ENCODE measurements around the gene TACR2. TPM values are rescaled to one million over a fixed set of nuclear protein-coding genes. Genes with fewer than 3 reads are reported as not detected.

The TACR2 gene
- total RNA-seq, 2 donors from 2014 or later, result 0.66 TPM; not detected in 1

GRCh38 chr10:69445041-69445440, 28.3 kb upstream of the TACR2 start:
- DNase-seq, result no peak
- H3K27me3 ChIP-seq, result no peaks in the 10 kb centered on the region
- no peaks in the 10 kb centered on the region for H3K36me3 ChIP-seq (replicated peaks in 1 of 2; ENCODE audit: insufficient read depth in 1 of 2, low read depth in 2 of 2)
- WGBS, 2 donors, result 75 to 83% methylated on average over 4 of the region's 4 CpGs
- TF ChIP-seq, protein P1, sequence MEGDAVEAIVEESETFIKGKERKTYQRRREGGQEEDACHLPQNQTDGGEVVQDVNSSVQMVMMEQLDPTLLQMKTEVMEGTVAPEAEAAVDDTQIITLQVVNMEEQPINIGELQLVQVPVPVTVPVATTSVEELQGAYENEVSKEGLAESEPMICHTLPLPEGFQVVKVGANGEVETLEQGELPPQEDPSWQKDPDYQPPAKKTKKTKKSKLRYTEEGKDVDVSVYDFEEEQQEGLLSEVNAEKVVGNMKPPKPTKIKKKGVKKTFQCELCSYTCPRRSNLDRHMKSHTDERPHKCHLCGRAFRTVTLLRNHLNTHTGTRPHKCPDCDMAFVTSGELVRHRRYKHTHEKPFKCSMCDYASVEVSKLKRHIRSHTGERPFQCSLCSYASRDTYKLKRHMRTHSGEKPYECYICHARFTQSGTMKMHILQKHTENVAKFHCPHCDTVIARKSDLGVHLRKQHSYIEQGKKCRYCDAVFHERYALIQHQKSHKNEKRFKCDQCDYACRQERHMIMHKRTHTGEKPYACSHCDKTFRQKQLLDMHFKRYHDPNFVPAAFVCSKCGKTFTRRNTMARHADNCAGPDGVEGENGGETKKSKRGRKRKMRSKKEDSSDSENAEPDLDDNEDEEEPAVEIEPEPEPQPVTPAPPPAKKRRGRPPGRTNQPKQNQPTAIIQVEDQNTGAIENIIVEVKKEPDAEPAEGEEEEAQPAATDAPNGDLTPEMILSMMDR (IDR thresholded peaks at IDR 0.05), result no peak
- no peak for TF ChIP-seq POLR2A (IDR thresholded peaks at IDR 0.05)
- no peak overlapping the region for H3K27ac ChIP-seq
- no peak overlapping the region for H3K4me3 ChIP-seq
- peaks cover 18% of the 10 kb centered on the region for H3K4me1 ChIP-seq
- intact Hi-C loops (cut with DNase I), result no loop called here
- no peak for ATAC-seq
- H3K9me3 ChIP-seq, result no peaks in the 10 kb centered on the region

DNA sequence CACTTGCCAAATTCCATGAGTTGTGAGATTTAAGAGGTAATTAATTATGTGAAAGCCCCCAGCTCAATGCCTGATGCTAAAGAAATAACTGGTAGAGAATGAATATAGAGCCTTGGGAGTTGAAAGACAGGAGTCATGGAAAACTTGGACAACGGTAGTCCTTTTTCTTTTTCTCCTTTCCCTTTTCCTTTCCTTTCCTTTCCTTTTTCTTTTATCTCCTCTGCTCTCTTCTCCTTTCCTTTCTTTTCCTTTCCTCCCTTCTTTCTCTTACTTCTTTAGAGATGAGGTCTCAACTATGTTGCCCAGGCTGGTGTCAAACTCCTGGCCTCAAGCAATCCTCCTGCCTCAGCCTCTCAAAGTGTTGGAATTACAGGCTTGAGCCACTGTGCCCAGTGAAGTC, 26.6 kb upstream of the TACR2 start:
- no peaks in the 10 kb centered on the region for H3K36me3 ChIP-seq (replicated peaks in 1 of 2; ENCODE audit: insufficient read depth in 1 of 2, low read depth in 2 of 2)
- no peaks in the 10 kb centered on the region for H3K9me3 ChIP-seq
- no peak overlapping the region for H3K27ac ChIP-seq
- WGBS, 2 donors, result 77 to 85% methylated on average over 1 of the region's 1 CpG
- no peaks in the 10 kb centered on the region for H3K27me3 ChIP-seq
- no peak overlapping the region for H3K4me3 ChIP-seq
- TF ChIP-seq, protein P1 (IDR thresholded peaks at IDR 0.05), result no peak
- TF ChIP-seq POLR2A (IDR thresholded peaks at IDR 0.05), result no peak
- DNase-seq (no peak), ATAC-seq (no peak)
- peaks cover 21% of the 10 kb centered on the region for H3K4me1 ChIP-seq
- intact Hi-C loops (cut with DNase I), result no loop called here

GRCh38 chr10:69439813-69440506, 23.2 kb upstream of the TACR2 start:
- ATAC-seq (peak; percentile 24), DNase-seq (peak in 3 of 4 donors; percentile 44 to 65 (median 56))
- Histone ChIP-seq H3K4me3 (no peak overlapping the region), H3K27ac (peak overlapping the region; percentile 76 to 89 (median 86)), H3K4me1 (peaks cover 16% of the 10 kb centered on the region), H3K27me3 (no peaks in the 10 kb centered on the region), H3K36me3 (replicated peaks in 1 of 2; ENCODE audit: insufficient read depth in 1 of 2, low read depth in 2 of 2) (no peaks in the 10 kb centered on the region), H3K9me3 (no peaks in the 10 kb centered on the region)
- intact Hi-C loops (cut with DNase I), result no loop called here
- TF ChIP-seq POLR2A (IDR thresholded peaks at IDR 0.05), result no peak
- TF ChIP-seq, protein P1 (IDR thresholded peaks at IDR 0.05), result no peak
- WGBS, 2 donors, result 31 to 45% methylated on average over 5 of the region's 5 CpGs

- no peaks in the 10 kb centered on the region for H3K9me3 ChIP-seq
- ATAC-seq, result peak; percentile 66
- peak overlapping the region; percentile 76 to 89 (median 86) for H3K27ac ChIP-seq
- no peaks in the 10 kb centered on the region for H3K36me3 ChIP-seq (replicated peaks in 1 of 2; ENCODE audit: insufficient read depth in 1 of 2, low read depth in 2 of 2)
- DNase-seq, result peak; percentile 32 to 57 (median 54)
- no peak overlapping the region for H3K4me3 ChIP-seq
- no peaks in the 10 kb centered on the region for H3K27me3 ChIP-seq
- 39 to 41% methylated on average over 4 to 5 of the region's 5 CpGs for WGBS, 2 donors
- TF ChIP-seq, protein P1 (IDR thresholded peaks at IDR 0.05), result no peak
- H3K4me1 ChIP-seq, result peaks cover 16% of the 10 kb centered on the region
- intact Hi-C loops (cut with DNase I), result no loop called here
Measured at GRCh38 chr10:69439350-69439739, 22.6 kb upstream of the TACR2 start.
